K562 (cell line): ENCODE measurements around the gene ACAP2. TPM values are rescaled to one million over a fixed set of nuclear protein-coding genes. Genes with fewer than 3 reads are reported as not detected.

Experiments used
- CEBPB ChIP-seq: fragments of 450-650 bp; IDR thresholded peaks from 2 replicates; pipeline ENCODE4 v1.6.1; 2016; ENCODE audit warnings: missing genetic modification characterization, missing compliant biosample characterization
- CEBPZ ChIP-seq: fragments of 150-350 bp; IDR thresholded peaks from 2 replicates; pipeline ENCODE4 v1.6.1; 2014; ENCODE audit warnings: low read depth, mild to moderate bottlenecking, low read length, borderline replicate concordance
- CHD1 ChIP-seq: fragments of 200-600 bp; sonication (generic); IDR thresholded peaks from one replicate; pipeline ENCODE4 v1.6.1; 2012; ENCODE audit warnings: mild to moderate bottlenecking, moderate library complexity, low read length, inconsistent platforms
- DLX4 ChIP-seq: fragments of 250-450 bp; sonication (Bioruptor Pico); IDR thresholded peaks from 2 replicates; pipeline ENCODE4 v1.6.1; 2021; ENCODE audit warnings: mild to moderate bottlenecking
- EP300 ChIP-seq: IDR thresholded peaks from 2 replicates; pipeline ENCODE4 v1.6.1; 2012; ENCODE audit warnings: low read length, improper control_type of control experiment
- ETV1 ChIP-seq: fragments of 450-650 bp; conservative IDR thresholded peaks from 2 replicates; pipeline ENCODE4 v1.6.1; 2016; ENCODE audit warnings: missing genetic modification characterization, control low read depth, low read depth, missing compliant biosample characterization
- FOXP1 ChIP-seq: sonication (generic); formaldehyde crosslinking; IDR thresholded peaks from 2 replicates; pipeline ENCODE4 v1.8.0; 2022; ENCODE audit warnings: mild to moderate bottlenecking, missing genetic modification reagents
- HEY1 ChIP-seq: fragments of 250-450 bp; sonication (Bioruptor Pico); IDR thresholded peaks from 2 replicates; pipeline ENCODE4 v1.5.0; 2020; ENCODE audit warnings: mild to moderate bottlenecking, moderate library complexity, borderline replicate concordance
- HLTF ChIP-seq: fragments of 450-650 bp; IDR thresholded peaks from 2 replicates; pipeline ENCODE4 v1.6.1; 2016
- JUND ChIP-seq, 2 experiments: IDR thresholded peaks; 2 replicates in 1 of 2; 3 replicates in 1 of 2; pipeline ENCODE4 v1.6.1; 2011; ENCODE audit warnings: borderline replicate concordance in 2 of 2, low read depth in 2 of 2, low read length in 2 of 2, improper control_type of control experiment in 1 of 2, missing biosample characterization in 1 of 2, missing genetic modification characterization in 1 of 2, missing genetic modification reagents in 1 of 2
- NCOA6 ChIP-seq: fragments of 450-650 bp; IDR thresholded peaks from 2 replicates; pipeline ENCODE4 v1.6.1; 2017; ENCODE audit warnings: mild to moderate bottlenecking
- PHB2 ChIP-seq: fragments of 450-650 bp; IDR thresholded peaks from 2 replicates; pipeline ENCODE4 v1.6.1; 2017; ENCODE audit warnings: low read depth
- PRDM10 ChIP-seq: fragments of 450-650 bp; IDR thresholded peaks from 2 replicates; pipeline ENCODE4 v1.6.1; 2018; ENCODE audit not compliant: partially characterized antibody
- RBM22 ChIP-seq: fragments of 200-400 bp; formaldehyde crosslinking; IDR thresholded peaks from 2 replicates; pipeline ENCODE4 v1.6.1; 2018; ENCODE audit warnings: low read length, low read depth; ENCODE audit not compliant: poor library complexity, severe bottlenecking
- ZNF133 ChIP-seq: fragments of 250-450 bp; sonication (Bioruptor Pico); IDR thresholded peaks from 2 replicates; pipeline ENCODE4 v1.4.0; 2020; ENCODE audit warnings: mild to moderate bottlenecking
- ZNF165 ChIP-seq: fragments of 250-450 bp; sonication (Bioruptor Pico); IDR thresholded peaks from 2 replicates; pipeline ENCODE4 v1.4.0; 2020; ENCODE audit warnings: borderline replicate concordance
- ZNF561 ChIP-seq: fragments of 450-650 bp; formaldehyde crosslinking; conservative IDR thresholded peaks from 2 replicates; pipeline ENCODE4 v1.4.0; 2020; ENCODE audit warnings: mild to moderate bottlenecking, moderate library complexity
- ZNF79 ChIP-seq: fragments of 250-450 bp; sonication (Bioruptor Pico); IDR thresholded peaks from 2 replicates; pipeline ENCODE4 v1.4.0; 2020; ENCODE audit warnings: low read depth, mild to moderate bottlenecking, moderate library complexity
- ZNF830 ChIP-seq: fragments of 250-450 bp; sonication (Bioruptor Pico); IDR thresholded peaks from 2 replicates; pipeline ENCODE4 v1.5.0; 2021; ENCODE audit warnings: mild to moderate bottlenecking
- polyA plus RNA-seq, 8 experiments: library from polyadenylated mRNA; depleted of rRNA in 4 of 8; stranded (reverse) in 5 of 8; unstranded in 3 of 8; fragments of >200 nt; fragmentation: Nextera tagmentation in 2 of 8; fragmentation: Illumina TruSeq in 1 of 8; extraction: Ambion mirVana in 2 of 8; extraction: Trizol in 1 of 8; gene quantifications; 2 replicates each; pipeline versions ENCODE4 v1.2.1 to v1.2.3, GENCODE V29; 2011 to 2014; ENCODE audit warnings: inconsistent platforms in 1 of 8, missing spikeins in 1 of 8
- total RNA-seq, 7 experiments: library from RNA; depleted of rRNA in 6 of 7; stranded (reverse); fragments of >200 nt in 6 of 7; fragmentation: Illumina TruSeq in 2 of 7; extraction: Trizol in 2 of 7; gene quantifications; 2 replicates each; pipeline versions ENCODE4 v1.2.1 to v1.2.3, GENCODE V29; 2011 to 2021; ENCODE audit warnings: low replicate concordance in 1 of 7

ACAP2 gene
- total and polyA plus RNA-seq, 9 of the 15 experiments (the other 6 are each of a cell fraction or from before 2014, with no cell fraction given), result 10.6 to 52.7 (median 34.4) TPM

- TF ChIP-seq PRDM10 (no peak), HEY1 (CRISPR knock-in tag) (no peak), ZNF561 (no peak), HLTF (no peak), FOXP1 (CRISPR knock-in tag) (no peak), NCOA6 (no peak), JUND (IDR thresholded peaks at IDR 0.05; ENCODE audit: borderline replicate concordance, low read depth, low read length) (no peak), JUND (tag; IDR thresholded peaks at IDR 0.05; ENCODE audit: borderline replicate concordance, low read depth, low read length) (0 out of 3 replicates have a peak, but pooled peaks have one; percentile 14), ZNF830 (CRISPR knock-in tag) (no peak), ZNF165 (CRISPR knock-in tag) (no peak), DLX4 (CRISPR knock-in tag) (no peak), ZNF79 (no peak), ZNF133 (CRISPR knock-in tag) (no peak), PHB2 (peak; percentile 56; the same call in 1 of the 2 replicates), CEBPZ (no peak), ETV1 (tag) (no peak), EP300 (peak; percentile 73), CEBPB (no peak), CHD1 (no peak), RBM22 (no peak)
Measured at GRCh38 chr3:195460091-195460713, 17.4 kb upstream of the ACAP2 start (continued).
